Common myeloid progenitor, CD34-positive (primary cell): ENCODE data around the gene ZNF688.
"Not testable (repeated sequence)": the region's sequence is repeated elsewhere in the genome, so short reads cannot be mapped to it uniquely, and the experiment has no call there.

Source experiments
- CTCF ChIA-PET: fragments of 350-600 bp; sonication (Branson Sonifier 250); formaldehyde crosslinking; loops from one replicate; lab custom pipeline; 2021; ENCODE audit warnings: antibody characterized with exemption; lab: Charles Lee
- POLR2A ChIA-PET: fragments of 350-600 bp; sonication (Branson Sonifier 250); formaldehyde crosslinking; loops from one replicate; lab custom pipeline; 2021; ENCODE audit warnings: antibody characterized with exemption; lab: Charles Lee
- DNase-seq, 3 donors: peaks; one replicate each; pipeline versions ENCODE4 v3.0.0 to v3.0.0-alpha.2; 2013
- H3K27ac ChIP-seq, 2 experiments: 1 replicate in 1 of 2; 2 replicates in 1 of 2; pipeline ENCODE4 v1.7.0; 2013; ENCODE audit warnings: inconsistent platforms in 2 of 2, low read length in 2 of 2, mild to moderate bottlenecking in 2 of 2, low read depth in 1 of 2, moderate library complexity in 1 of 2; ENCODE audit not compliant: severe bottlenecking in 2 of 2, insufficient read depth in 1 of 2, poor library complexity in 1 of 2
- H3K27me3 ChIP-seq, 5 experiments: replicated peaks in 2 of 5; 1 replicate in 3 of 5; 2 replicates in 2 of 5; pipeline versions ENCODE4 v1.6.1 to v1.7.0; 2013; ENCODE audit warnings: low read length in 4 of 5, mild to moderate bottlenecking in 2 of 5, moderate library complexity in 2 of 5, inconsistent platforms in 1 of 5; ENCODE audit not compliant: insufficient read depth in 5 of 5, control insufficient read depth in 4 of 5
- H3K36me3 ChIP-seq, 4 experiments: 1 replicate in 2 of 4; 2 replicates in 2 of 4; pipeline versions ENCODE4 v1.6.1 to v1.7.0; 2013; ENCODE audit warnings: low read length in 3 of 4, control low read depth in 1 of 4, mild to moderate bottlenecking in 1 of 4; ENCODE audit not compliant: control insufficient read depth in 4 of 4, insufficient read depth in 4 of 4
- H3K4me1 ChIP-seq, 4 experiments: 1 replicate in 3 of 4; 2 replicates in 1 of 4; pipeline versions ENCODE4 v1.6.1 to v1.7.1; 2013; ENCODE audit warnings: low read length in 3 of 4, mild to moderate bottlenecking in 3 of 4, control low read depth in 1 of 4, inconsistent platforms in 1 of 4, moderate library complexity in 1 of 4; ENCODE audit not compliant: control insufficient read depth in 4 of 4, insufficient read depth in 4 of 4; ENCODE audit errors: control extremely low read depth in 1 of 4
- H3K4me3 ChIP-seq, 7 experiments: 1 replicate in 4 of 7; 2 replicates in 3 of 7; pipeline versions ENCODE4 v1.5.1 to v1.7.0; 2013; ENCODE audit warnings: mild to moderate bottlenecking in 7 of 7, low read length in 6 of 7, moderate library complexity in 6 of 7, inconsistent platforms in 2 of 7, low read depth in 2 of 7, control low read depth in 1 of 7; ENCODE audit not compliant: insufficient read depth in 4 of 7, control insufficient read depth in 1 of 7; ENCODE audit errors: extremely low read depth in 1 of 7
- H3K9me3 ChIP-seq, 5 experiments: 1 replicate in 4 of 5; 2 replicates in 1 of 5; pipeline versions ENCODE4 v1.6.1 to v1.7.1; 2013; ENCODE audit warnings: low read length in 4 of 5, mild to moderate bottlenecking in 2 of 5, inconsistent platforms in 1 of 5, low read depth in 1 of 5, moderate library complexity in 1 of 5; ENCODE audit not compliant: control insufficient read depth in 4 of 5, insufficient read depth in 2 of 5; ENCODE audit errors: control extremely low read depth in 1 of 5
- WGBS: methylation state at CpG from one replicate; pipeline ENCODE4 v1.1.5; 2013; ENCODE audit not compliant: insufficient coverage; 5-methylcytosine and 5-hydroxymethylcytosine counted together

Gene ZNF688

GRCh38 chr16:30541502-30542329 lies 29.8 kb downstream of the ZNF688 start:
- H3K27ac ChIP-seq = no peak overlapping the region
- peaks cover 0 to 3% (median 2%) of the 10 kb centered on the region in 4 experiments for H3K36me3 ChIP-seq
- DNase-seq = peak in 1 of 3 donors; percentile 19
- WGBS = 100% methylated on average over 4 of the region's 10 CpGs
- POLR2A ChIA-PET = no interaction called here
- H3K4me3 ChIP-seq = no peak overlapping the region
- no peaks in the 10 kb centered on the region for H3K9me3 ChIP-seq
- CTCF ChIA-PET = interaction anchor here (0.7 to 1.4 kb wide), 3 partner anchors 15 to 112 kb away, joined by 3 to 5 read pairs (median 3); partner anchors contain the start of gene DCTPP1
- H3K27me3 ChIP-seq = no peaks in the 10 kb centered on the region
- peaks cover 0 to 15% (median 6%) of the 10 kb centered on the region in 4 experiments for H3K4me1 ChIP-seq

- H3K4me3 ChIP-seq, H3K27ac ChIP-seq, H3K9me3 ChIP-seq, H3K27me3 ChIP-seq, POLR2A ChIA-PET, H3K36me3 ChIP-seq: not testable (repeated sequence)
- peak in 1 of 3 donors; percentile 61 for DNase-seq
- WGBS = 93% methylated on average over 9 of the region's 9 CpGs
- CTCF ChIA-PET = interaction anchor here (0.7 to 1.4 kb wide), 2 partner anchors 16 to 46 kb away, joined by 3 to 5 read pairs; no protein-coding TSS in a partner anchor
- peaks cover 3 to 10% (median 8%) of the 10 kb centered on the region in 4 experiments for H3K4me1 ChIP-seq
These were observed 30.5 kb downstream of the ZNF688 start for GRCh38 chr16:30540916-30541464.

- WGBS = 92% methylated on average over 9 of the region's 13 CpGs
- H3K36me3 ChIP-seq, DNase-seq, H3K4me3 ChIP-seq, POLR2A ChIA-PET, H3K27ac ChIP-seq, H3K27me3 ChIP-seq, H3K9me3 ChIP-seq: not testable (repeated sequence)
- CTCF ChIA-PET = interaction anchor here (1.1 kb wide), 1 partner anchor 91 kb away, joined by 4 read pairs; no protein-coding TSS in a partner anchor
- H3K4me1 ChIP-seq = peaks cover 4 to 16% (median 15%) of the 10 kb centered on the region in 4 experiments
These were observed 31.5 kb downstream of the ZNF688 start for GRCh38 chr16:30539986-30540526.

GRCh38 chr16:30539000-30539964 lies 32.2 kb downstream of the ZNF688 start:
- ChIA-PET POLR2A (interaction anchor here (0.6 kb wide), 1 partner anchor 1586 kb away, joined by 3 read pairs; no protein-coding TSS in a partner anchor), CTCF (interaction anchor here (1.1 kb wide), 1 partner anchor 90 kb away, joined by 4 read pairs; no protein-coding TSS in a partner anchor)
- peaks cover 4 to 22% (median 19%) of the 10 kb centered on the region in 4 experiments for H3K4me1 ChIP-seq
- no peak overlapping the region for H3K4me3 ChIP-seq
- no peaks in the 10 kb centered on the region for H3K27me3 ChIP-seq
- peaks cover 0 to 3% (median 2%) of the 10 kb centered on the region in 4 experiments for H3K36me3 ChIP-seq
- 93% methylated on average over 6 of the region's 8 CpGs for WGBS
- H3K27ac ChIP-seq = no peak overlapping the region
- H3K9me3 ChIP-seq = no peaks in the 10 kb centered on the region
- DNase-seq = no peak

- Histone ChIP-seq H3K27ac (peak overlapping the region in 1 of 2 experiments; percentile 91), H3K4me3 (peak overlapping the region in 3 of 7 experiments; percentile 78 to 92 (median 78)), H3K36me3 (peaks cover 0 to 17% (median 10%) of the 10 kb centered on the region in 4 experiments), H3K4me1 (peaks cover 4 to 35% (median 29%) of the 10 kb centered on the region in 4 experiments)
- ChIA-PET POLR2A (interaction anchor here (0.8 to 2.6 kb wide), 3 partner anchors 21 to 50 kb away, joined by 3 to 17 read pairs (median 7); partner anchors contain the start of gene ZNF764), CTCF (interaction anchor here (0.7 to 4.2 kb wide), 17 partner anchors 8 to 106 kb away, joined by 3 to 29 read pairs (median 6); partner anchors contain the start of genes DCTPP1, SEPHS2, ZNF688 and ZNF764)
- DNase-seq, H3K27me3 ChIP-seq, H3K9me3 ChIP-seq: not testable (repeated sequence)
- WGBS = 97% methylated on average over 9 of the region's 13 CpGs
These were observed 35.0 kb downstream of the ZNF688 start for GRCh38 chr16:30536391-30537024.
